GM23248 (cell line): Measurements from ENCODE around the gene TMEM123.

Experiments used
- EZH2 ChIP-seq: fragments of 200-600 bp; sonication (generic); IDR thresholded peaks from 2 replicates; pipeline ENCODE4 v1.6.1; 2018; ENCODE audit warnings: antibody characterized with exemption, mild to moderate bottlenecking; ENCODE audit not compliant: insufficient read depth, poor library complexity, severe bottlenecking
- EZH2phosphoT487 ChIP-seq: fragments of 200-600 bp; sonication (generic); IDR thresholded peaks from 2 replicates; pipeline ENCODE4 v1.6.1; 2018; ENCODE audit warnings: antibody characterized with exemption, moderate library complexity, mild to moderate bottlenecking, low read depth; ENCODE audit not compliant: insufficient read depth

DNA sequence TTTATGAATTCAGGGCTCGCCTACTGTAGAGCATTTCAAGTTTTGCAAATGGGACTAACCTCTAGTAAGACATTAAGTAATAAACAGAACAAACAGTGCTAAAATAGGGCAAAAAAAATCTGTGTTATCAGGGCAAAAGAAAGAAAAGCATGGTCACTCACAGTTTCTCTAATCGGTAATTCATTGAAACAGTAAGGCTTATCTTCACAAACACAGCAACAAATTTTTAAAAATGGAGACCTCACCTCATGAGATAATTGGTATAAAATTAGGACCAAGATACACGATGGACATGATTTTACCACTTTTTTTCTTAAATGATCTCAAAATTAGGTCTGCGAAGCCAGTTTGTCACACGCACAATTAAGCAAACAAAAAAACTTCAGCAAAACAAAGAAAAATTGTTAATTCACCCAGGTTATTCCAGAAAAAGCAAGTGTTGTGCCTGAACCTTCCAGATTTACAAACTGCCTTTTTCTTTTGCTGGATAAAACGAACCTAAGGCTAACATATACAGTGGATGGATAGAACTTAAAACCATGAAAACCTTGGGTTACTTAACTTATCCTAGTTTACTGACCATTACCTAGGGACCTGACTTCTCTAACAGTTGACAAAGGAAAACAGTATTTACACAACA, 1.4 kb downstream of the TMEM123 start:
- TF ChIP-seq EZH2 (no peak), EZH2phosphoT487 (no peak)
